ENCODE results near the gene FLNA. TPM values are rescaled to one million over a fixed set of nuclear protein-coding genes. Genes with fewer than 3 reads are reported as not detected.
"Not testable (repeated sequence)": the region's sequence is repeated elsewhere in the genome, so short reads cannot be mapped to it uniquely, and the experiment has no call there.

FLNA gene
- total RNA-seq, 1 donor from 2014 or later, result 1,228 TPM

- ATAC-seq (no peak), DNase-seq (ENCODE audit: low spot score) (no peak)
- intact Hi-C loops (cut with DNase I), result no loop called here
These were observed 50.9 kb downstream of the FLNA start for GRCh38 chrX:154323537-154323936.

GRCh38 chrX:154322890-154323289 is 51.5 kb downstream of the FLNA start:
- no peak for DNase-seq (ENCODE audit: low spot score)
- no peak for ATAC-seq
- intact Hi-C loops (cut with DNase I), result no loop called here

GRCh38 chrX:154321594-154321993 is 52.8 kb downstream of the FLNA start:
- no peak for ATAC-seq
- intact Hi-C loops (cut with DNase I), result no loop called here
- no peak for DNase-seq (ENCODE audit: low spot score)

GRCh38 chrX:154321152-154321551 is 53.3 kb downstream of the FLNA start:
- DNase-seq (ENCODE audit: low spot score), result no peak
- intact Hi-C loops (cut with DNase I), result no loop called here
- ATAC-seq, result no peak

- intact Hi-C loops (cut with DNase I), result no loop called here
- ATAC-seq (no peak), DNase-seq (ENCODE audit: low spot score) (no peak)
These were observed 54.0 kb downstream of the FLNA start for GRCh38 chrX:154320406-154320805.

GRCh38 chrX:154317391-154317995 is 56.9 kb downstream of the FLNA start:
- peak; percentile 34 for ATAC-seq
- no peak for DNase-seq (ENCODE audit: low spot score)
- intact Hi-C loops (cut with DNase I), result no loop called here

GRCh38 chrX:154315416-154315815 is 59.0 kb downstream of the FLNA start:
- ATAC-seq (no peak), DNase-seq (ENCODE audit: low spot score) (no peak)
- intact Hi-C loops (cut with DNase I), result no loop called here

GRCh38 chrX:154313147-154313546 is 61.3 kb downstream of the FLNA start:
- intact Hi-C loops (cut with DNase I), result no loop called here
- ATAC-seq, result no peak
- DNase-seq (ENCODE audit: low spot score), result no peak

GRCh38 chrX:154312116-154312515 is 62.3 kb downstream of the FLNA start:
- ATAC-seq, result no peak
- intact Hi-C loops (cut with DNase I), result no loop called here
- no peak for DNase-seq (ENCODE audit: low spot score)

GRCh38 chrX:154310616-154311536 is 63.6 kb downstream of the FLNA start:
- ATAC-seq (no peak), DNase-seq (ENCODE audit: low spot score) (no peak)
- intact Hi-C loops (cut with DNase I), result no loop called here

- ATAC-seq (no peak), DNase-seq (ENCODE audit: low spot score) (no peak)
- intact Hi-C loops (cut with DNase I), result no loop called here
These were observed 65.2 kb downstream of the FLNA start for GRCh38 chrX:154309041-154309775.

- ATAC-seq (peak; percentile 58), DNase-seq (ENCODE audit: low spot score) (peak; percentile 77)
- intact Hi-C loops (cut with DNase I), result no loop called here
These were observed 66.1 kb downstream of the FLNA start for GRCh38 chrX:154308108-154308946.

GRCh38 chrX:154307202-154307601 is 67.2 kb downstream of the FLNA start:
- peak; percentile 62 for ATAC-seq
- DNase-seq (ENCODE audit: low spot score), result no peak
- intact Hi-C loops (cut with DNase I), result no loop called here

- no peak for ATAC-seq
- DNase-seq (ENCODE audit: low spot score), result no peak
- intact Hi-C loops (cut with DNase I), result no loop called here
These were observed 68.8 kb downstream of the FLNA start for GRCh38 chrX:154305541-154306205.

GRCh38 chrX:154304846-154305245 is 69.6 kb downstream of the FLNA start:
- intact Hi-C loops (cut with DNase I), result no loop called here
- DNase-seq (ENCODE audit: low spot score) (no peak), ATAC-seq (no peak)

GRCh38 chrX:154303476-154303875 is 71.0 kb downstream of the FLNA start:
- no peak for DNase-seq (ENCODE audit: low spot score)
- ATAC-seq, result no peak
- intact Hi-C loops (cut with DNase I), result no loop called here

- ATAC-seq; intact Hi-C loops (cut with DNase I); DNase-seq (ENCODE audit: low spot score): not testable (repeated sequence)
These were observed 71.4 kb downstream of the FLNA start for GRCh38 chrX:154302998-154303397.

- DNase-seq (ENCODE audit: low spot score), result no peak
These were observed 73.6 kb downstream of the FLNA start for GRCh38 chrX:154300816-154301215.

More at GRCh38 chrX:154300816-154301215, 73.6 kb downstream of the FLNA start:
- intact Hi-C loops (cut with DNase I), result no loop called here
- no peak for ATAC-seq

All from sciatic nerve (tissue), 2 donors.